Stimulated activated CD8-positive, alpha-beta memory T cell treated with anti-CD3 and anti-CD28 coated beads, Interleukin-15, amount 100 ng/mL, for 1 hour (primary cell): Measurements from ENCODE around the gene AUTS2.
"Not testable (repeated sequence)": the region's sequence is repeated elsewhere in the genome, so short reads cannot be mapped to it uniquely, and the experiment has no call there.

ENCODE experiments used
- DNase-seq: peaks from one replicate; pipeline ENCODE4 v3.0.0-alpha.2; 2020; ENCODE audit warnings: low read depth

The AUTS2 gene

DNA sequence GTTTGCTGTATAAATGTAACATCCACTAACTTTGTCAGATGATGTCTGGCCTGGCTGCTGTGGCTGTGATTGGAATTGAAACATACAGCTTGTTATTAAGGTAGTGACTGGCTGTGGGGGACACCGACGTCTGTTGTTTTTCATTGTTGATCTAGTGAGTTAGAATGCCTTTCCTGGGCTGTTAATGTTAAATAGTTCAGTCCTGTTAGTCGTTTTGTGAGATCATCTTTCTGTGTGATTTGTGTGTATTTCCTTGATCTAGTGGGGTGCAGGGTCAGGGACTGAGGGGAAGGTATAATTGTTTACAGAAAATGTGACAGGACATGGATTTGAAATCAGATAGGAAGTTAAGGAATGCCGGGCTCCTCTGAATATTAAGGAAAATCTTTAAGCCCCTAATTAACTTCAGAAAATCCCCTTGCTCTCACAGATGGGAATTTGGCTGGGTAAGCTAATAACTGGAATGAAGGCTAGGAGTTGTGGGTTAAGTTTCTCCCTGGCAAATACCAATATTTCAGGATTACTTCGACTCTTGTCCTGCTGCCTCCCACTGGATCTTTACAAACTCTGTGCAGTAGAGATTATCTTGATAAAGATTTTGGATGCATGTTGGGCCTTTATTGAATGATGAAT lies 163.1 kb downstream of the AUTS2 start:
- DNase-seq: no peak

DNA sequence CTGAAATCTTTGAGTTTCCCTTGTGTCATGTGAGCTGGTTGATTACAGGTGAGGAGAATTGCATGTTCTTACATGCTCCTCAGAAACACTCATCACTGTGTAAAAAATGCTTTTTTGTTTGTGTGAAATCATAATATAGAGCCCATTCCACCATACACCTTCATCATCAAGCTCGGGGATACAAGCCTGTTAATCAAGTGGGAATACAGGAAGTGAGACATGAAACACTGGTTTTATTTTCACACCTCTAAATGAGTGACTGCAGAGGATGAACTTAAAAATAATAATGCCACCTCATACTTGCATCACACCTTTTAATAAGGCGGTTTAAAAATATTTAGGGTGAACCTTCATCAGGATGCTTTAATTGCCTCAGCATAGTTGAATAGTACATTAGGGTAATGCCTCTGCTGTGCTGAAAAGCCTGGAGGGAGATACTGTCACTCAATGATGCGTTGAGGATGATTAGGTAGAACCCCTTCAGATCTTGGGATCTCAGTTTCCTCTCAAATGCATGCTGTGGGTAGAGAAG lies 164.6 kb downstream of the AUTS2 start:
- no peak for DNase-seq

DNA sequence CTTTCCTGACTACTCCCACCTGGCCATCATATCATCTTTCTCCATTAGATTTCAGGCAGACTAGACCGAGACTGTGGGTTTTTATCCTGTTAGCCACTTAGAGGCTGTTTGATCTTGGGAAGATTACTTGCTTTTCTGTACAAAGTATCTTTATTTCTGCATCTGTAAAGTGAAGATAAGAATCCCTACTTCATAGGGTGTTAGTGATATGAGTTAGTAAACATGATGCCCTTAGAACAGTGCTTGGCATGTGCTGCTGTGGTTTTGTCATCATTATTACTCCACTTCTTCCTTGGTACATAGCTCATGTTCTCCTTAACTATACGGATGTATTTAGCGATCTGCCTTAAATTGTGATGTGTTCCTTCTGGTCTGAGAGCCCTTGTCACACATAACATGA lies 165.2 kb downstream of the AUTS2 start:
- no peak for DNase-seq

DNA sequence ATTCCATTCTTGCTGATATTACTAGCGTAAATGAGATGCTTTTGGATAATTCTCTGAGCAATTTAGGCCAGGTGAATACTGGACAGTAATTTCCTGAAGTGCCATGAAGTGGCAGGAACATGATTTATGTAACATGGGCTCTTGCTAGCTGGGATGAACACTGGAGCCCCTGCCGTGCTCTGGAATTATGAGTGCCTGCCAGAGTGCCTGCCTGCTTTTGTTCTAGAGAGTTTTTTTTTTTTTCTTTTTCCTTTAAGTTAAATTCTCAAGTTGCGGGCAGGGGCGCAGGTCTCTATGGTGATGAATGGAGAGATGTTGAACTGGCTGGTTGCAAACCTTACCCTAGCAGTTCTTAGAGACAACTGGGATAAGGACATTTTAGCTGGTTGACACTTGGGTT lies 165.9 kb downstream of the AUTS2 start:
- DNase-seq: no peak

DNA sequence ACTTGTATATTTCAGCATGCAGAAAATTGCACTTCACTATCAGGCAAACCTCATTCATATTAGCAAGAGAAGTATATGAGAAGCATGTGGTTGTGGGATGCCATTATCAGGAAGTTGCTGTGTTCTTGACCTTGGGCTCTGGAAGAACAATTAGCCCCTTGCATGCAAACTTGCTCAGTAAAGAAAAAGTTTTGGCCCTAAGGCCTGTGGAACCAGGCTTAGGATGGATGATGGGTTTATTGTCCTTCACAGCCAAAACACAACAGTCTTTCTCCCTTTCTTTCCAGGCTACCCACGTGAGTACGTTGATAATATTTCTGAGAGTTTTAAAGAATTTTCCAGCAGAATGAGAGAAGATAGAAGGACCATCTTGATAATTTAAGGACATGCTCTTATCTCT lies 166.4 kb downstream of the AUTS2 start:
- DNase-seq: no peak

DNA sequence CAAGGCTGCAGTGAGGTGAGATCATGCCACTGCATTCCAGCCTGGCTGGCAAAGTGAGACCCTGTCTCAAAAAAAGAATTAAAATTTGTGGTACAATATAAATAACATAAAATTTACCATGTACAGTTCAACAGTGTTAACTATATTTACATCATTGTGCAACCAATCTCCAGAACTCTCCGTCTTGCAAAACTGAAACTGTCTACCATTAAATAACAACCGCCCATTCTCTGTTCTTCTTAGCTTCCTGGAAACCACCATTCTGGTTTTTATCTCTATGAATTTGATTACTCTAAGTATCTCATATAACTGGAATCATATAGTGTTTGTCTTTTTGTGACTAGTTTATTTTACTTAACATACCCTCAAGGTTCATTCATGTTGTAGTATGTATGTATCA lies 167.6 kb downstream of the AUTS2 start:
- DNase-seq: no peak

DNA sequence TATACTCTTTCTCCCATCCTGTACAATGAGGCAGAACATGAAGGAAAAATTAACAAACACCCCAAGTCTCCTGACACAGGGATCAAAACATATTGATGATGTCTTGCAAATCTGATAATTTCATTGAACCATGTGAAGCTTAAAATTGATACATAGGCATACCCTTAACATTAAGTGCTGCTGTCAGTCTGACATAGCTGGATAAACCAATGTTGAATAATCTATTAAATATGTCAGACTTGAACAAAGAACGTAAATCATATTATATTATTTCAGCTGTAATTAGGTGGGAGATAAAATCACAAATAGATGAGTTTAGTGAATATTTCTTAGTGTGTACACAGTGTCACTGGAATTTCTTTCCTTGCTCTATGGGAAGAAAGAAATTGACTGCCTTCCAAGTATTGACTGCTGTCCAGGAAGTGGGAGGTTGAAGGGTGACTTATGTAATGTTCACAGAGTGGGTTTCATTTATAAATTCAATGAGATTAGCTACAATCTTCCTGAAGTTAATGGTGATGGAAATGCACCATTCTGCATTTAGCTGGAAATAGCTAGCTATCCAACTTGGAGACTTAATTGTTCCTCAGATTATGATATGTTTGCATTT lies 170.8 kb downstream of the AUTS2 start:
- no peak for DNase-seq

DNA sequence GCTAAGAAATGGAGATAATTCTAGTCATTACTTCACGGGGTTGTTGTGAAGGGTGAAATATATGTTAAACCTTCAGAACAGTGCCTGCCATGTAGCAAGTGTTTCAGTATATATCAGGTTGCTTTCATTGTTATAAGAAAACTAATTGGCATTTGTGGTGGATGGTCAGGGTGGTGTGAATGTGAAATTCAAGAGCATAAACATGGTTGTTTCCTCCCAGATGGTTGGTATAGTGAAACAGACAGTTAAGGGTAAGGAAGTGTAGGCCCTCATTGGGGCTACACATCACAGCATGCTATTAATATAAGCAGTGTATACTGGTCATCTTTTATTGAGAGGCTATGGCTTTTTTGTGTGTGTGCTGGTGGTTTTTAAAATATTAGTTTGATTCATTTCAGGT lies 171.6 kb downstream of the AUTS2 start:
- DNase-seq: no peak

DNA sequence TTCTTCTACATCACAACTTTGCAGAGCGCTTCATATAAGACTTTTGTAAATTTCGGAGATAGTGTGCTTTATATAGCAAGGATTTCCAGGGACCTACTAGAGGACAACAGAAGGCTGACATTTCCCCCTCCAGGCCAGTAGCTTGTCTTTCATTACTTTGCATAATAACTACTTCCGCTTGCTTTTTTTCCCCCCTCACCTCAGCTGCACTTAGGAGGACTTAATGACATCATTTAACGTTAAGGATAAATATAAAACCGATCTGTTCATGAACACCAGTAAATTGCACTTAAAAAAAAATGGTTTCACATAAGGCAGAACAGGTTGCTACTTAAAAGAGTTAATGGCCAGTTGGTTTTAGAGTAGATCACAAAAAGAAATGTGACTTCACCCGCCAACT lies 172.3 kb downstream of the AUTS2 start:
- no peak for DNase-seq

DNA sequence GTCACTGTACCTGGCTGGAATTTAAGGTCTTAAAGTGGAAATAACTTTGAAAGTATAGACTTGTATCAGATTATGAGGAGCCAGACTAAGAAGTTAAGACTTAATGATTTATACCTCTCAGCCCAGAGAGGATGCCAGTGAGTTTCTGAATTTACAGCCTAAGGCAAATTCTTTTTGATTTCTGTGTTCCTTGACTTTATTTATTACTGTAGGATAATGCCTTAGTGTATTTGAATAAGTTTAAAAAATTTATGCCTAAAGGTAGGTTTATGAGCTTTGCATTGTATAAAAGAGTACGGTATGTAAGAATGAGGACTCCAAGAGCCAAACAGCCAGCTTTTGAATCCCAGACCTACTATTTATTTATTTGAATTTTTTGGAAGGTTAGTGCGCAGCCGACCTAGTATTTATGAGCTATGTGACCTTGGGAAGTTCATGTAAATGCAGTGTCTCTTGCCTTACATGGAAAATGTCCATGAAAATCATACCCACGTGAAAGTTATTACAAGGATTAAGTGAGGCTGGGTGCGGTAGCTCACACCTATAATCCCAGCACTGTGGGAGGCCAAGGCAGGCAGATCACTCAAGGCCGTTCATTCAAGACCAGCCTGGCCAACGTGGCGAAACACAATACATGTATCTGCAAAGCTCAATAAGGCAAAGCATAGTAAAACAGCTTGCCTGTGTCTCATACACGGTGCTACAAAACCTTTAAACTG lies 174.6 kb downstream of the AUTS2 start:
- no peak for DNase-seq

DNA sequence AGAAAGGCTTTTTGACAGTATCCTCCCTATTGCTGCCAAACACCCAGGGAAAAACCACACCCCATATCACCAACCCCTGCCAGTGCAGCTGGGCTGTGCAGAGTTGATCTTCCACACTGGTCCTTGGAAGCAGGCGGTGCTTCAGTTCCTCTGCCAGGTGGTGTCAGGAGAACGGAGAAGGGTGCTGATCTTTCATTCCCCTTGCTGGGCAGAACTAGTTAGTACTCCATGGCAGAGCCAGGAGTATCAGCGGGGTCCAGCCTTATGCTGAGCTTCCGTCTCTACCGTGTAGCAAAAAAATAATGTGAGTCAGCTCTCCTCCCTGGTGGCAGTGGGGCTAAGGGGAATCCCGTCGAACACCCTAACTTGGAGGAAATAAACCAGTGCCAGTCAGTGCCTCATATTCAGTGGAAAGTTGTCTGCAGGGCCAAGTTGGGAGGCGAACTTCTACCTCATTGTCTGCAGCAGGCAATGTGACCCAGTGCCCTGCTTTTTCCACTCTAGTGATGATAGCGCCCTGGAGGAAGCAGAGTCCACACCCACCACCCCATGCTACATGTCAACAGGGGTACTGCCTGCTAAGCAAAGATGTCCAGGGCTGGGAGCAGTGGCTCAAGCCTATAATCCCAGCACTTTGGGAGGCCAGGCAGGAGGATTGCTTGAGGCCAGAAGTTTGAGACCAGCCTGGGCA lies 175.4 kb downstream of the AUTS2 start:
- DNase-seq: no peak

DNA sequence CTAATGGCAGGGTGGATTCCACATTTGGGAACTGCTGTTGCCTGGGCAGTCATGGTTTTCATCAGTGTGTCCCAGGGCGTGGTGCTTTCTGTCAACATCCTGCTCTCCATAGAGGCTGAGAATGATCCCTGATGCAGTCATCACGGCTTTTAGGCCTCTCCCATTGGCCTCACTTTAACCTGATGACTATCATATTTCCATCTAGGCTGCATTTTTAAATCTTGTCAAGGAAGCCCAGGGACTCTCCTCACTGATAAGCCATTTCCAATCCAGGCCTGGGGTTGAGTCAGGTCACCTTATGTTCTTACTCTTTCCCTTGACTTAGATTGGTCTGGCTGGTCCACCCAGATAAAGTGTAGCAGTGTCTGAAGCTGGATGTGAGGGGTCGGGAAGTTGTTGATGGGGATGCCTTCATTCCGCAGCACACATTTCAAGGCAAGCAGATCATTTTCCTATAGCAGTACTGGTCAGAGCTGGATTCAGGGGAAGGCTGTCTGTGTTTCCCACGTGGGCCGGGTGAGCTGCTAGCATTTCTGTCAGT lies 177.0 kb downstream of the AUTS2 start:
- no peak for DNase-seq

DNA sequence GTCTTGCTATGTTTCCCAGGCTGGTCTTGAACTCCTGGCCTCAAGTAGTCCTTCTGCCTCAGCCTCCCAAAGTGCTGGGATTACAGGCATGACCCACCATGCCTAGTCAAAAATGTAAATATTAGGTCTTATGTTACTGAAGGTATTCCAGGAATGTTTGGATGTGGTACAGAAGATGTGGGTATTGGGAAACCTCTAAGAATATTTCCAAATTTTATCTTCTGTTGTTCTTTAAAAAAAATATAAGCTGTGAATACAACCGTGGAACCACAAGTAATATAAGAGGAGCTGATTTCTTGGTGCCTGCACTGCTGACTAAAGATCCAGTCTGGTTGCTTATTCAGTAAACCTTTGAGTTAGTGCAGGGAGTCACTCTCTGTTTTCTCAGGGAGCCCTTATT lies 178.3 kb downstream of the AUTS2 start:
- DNase-seq: no peak

DNA sequence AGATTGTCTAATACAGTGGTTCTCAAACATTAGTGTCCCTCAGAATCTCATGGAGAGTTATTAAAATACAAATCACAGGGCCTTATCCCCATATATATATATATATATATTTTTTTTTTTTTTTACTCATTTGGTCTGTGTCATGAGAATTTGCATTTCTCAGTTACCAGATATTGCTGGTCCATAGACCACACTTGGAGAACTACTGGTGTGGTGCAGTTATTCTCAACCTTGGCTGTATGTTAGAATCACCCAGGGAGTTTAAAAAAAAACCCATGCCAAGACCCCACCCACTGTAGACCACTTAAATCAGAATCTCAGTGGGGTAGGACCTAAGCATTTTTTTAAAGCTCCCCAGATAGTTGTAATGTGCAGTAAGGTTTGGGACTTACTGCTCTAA lies 179.9 kb downstream of the AUTS2 start:
- DNase-seq: no peak

DNA sequence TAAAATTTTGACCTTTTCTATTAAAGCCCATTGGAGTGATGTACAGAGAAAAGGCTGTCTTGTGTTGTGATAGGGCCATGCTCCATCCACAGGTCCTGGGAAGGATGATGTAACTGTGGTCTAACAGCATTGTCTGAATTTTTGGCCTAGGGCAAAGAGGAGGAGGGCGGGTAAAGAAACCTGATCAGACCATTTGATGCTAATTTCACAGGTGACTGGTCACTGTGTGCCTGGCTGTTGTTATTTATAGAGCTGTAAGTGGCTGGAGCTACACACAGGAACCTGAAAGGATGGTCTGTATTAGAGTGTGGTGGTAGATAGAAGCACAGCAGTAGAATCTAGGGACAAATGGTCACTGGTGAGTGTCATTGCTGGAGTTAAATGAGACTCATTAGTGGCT lies 182.1 kb downstream of the AUTS2 start:
- no peak for DNase-seq

DNA sequence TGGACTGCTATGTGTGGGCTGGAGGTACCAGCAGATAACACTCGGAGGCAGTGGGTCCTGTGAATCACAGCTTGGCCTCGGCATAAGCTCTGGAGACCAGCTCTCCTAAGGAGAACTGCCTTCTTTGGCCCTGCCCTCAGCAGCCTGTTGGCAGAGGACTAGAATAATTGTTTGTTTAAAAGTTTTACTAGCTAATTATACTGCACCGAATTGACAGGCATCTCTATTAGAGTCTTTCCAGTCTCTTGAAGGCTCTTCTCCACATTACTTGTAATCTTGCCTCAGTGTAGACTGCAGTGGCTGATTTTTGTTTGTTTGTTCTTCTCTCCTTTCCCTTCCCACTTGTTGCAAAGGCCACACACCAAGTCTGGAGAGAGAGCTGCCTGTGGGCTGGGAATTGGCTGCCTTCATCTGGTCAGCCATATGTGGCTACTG lies 183.2 kb downstream of the AUTS2 start:
- DNase-seq: no peak

DNA sequence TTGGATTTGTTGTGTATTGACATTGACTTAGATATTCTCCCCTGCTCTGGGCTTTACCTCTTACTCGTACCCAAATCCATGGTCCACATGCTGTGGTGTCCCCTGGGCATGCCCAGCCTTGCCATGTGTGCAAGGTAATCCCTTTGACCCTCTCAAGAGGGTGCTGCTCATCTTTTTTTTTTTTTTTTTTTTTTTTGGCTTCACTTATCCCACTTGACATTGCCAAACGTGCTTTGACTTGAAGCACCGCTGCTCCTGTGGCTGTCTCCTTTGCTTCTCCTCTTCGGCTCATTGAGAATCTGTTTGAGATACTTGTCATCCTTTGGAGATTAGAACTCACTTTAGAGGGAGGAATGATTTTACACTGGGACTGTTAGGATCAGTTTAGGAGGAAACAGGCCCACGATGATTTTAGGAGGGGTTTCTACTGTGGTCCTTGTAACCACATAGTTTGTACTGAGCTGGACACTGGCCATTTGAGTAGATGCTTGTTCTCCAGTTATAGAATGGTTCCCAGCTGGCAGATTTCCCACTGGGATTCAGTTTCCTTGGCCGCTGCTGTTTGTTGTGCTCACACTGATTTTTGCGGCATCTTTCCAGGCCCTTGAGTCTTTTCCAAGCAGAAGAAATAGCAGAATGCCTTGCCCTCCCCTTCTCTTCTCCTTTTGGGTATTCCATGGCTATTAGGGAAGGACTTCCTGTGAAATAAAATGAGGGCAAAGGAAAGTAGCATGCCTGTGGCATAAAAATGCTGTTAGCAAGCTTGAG lies 184.8 kb downstream of the AUTS2 start:
- no peak for DNase-seq

DNA sequence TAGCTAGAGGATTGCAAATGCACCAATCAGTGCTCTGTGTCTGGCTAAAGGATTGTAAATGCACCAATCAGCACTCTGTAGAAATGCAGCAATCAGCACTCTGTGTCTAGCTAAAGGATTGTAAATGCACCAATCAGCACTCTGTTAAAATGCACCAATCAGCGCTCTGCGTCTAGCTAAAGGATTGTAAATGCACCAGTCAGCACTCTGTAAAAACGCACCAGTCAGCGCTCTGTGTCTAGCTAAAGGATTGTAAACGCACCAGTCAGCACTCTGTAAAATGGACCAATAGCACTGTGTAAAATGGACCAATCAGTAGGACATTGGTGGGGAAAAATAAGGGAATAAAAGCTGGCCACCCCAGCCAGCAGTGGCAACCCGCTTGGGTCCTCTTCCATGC lies 187.9 kb downstream of the AUTS2 start:
- DNase-seq: not testable (repeated sequence)

DNA sequence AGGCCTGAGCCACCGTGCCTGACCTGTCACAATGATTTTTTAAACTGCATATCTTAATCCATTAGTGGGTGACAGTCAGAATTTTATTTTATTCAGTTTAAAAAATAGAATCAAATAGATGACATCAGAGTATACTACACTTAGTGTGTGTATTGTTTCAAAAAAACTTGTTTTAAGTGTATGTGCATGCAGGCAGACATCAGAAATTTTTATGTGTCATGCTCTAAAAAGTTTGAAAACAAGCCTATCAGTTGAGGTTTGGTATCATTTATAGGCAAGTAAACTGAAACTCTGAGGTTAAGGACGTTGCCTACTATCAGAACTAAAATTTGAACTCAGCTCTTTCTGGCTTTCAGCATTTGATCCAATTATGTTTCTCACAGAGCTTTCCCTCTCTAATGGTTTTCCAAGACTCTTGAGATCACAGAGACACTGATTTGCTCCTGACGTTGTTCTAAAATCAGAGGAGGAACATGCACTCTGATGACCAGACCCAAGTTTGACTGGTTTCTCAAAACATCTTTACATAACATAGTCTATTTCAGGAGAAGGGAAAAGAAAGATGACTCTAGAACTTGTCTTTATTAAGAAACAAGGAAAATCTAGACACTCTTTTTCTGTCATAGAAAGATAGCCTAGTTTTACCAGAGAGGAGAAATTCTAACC lies 188.6 kb downstream of the AUTS2 start:
- no peak for DNase-seq

DNA sequence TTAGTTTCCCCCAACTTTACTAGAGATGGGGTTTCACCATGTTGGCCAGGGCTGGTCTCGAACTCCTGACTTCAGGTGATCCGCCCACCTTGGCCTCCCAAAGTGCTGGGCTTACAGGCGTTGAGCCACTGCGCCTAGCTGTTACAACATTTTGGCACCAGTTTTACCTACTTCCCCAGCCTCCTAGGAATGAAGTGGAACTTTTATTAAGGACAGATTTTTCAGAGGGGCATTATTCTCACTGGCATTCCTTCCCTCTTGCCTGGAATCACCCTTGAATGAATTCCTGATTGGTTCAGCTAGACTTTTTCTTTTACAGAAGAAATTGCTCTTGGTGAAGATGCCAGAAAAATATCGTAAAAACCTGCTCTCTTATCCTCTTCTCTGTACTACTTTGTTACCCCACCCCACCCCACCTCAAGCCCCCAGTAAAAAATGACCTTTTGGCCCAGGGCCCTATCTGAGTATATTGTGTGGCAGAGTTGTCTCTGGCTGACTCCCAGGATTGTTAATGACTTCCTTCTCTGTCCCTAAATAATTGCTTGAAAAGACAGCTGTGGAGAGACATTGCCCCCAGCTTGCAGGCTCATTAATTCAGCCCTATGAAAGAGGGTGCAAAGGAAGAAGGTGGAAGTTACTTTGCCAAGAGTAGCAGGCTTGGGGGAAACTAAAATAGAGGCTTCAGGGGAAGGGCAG lies 189.6 kb downstream of the AUTS2 start:
- DNase-seq: no peak

DNA sequence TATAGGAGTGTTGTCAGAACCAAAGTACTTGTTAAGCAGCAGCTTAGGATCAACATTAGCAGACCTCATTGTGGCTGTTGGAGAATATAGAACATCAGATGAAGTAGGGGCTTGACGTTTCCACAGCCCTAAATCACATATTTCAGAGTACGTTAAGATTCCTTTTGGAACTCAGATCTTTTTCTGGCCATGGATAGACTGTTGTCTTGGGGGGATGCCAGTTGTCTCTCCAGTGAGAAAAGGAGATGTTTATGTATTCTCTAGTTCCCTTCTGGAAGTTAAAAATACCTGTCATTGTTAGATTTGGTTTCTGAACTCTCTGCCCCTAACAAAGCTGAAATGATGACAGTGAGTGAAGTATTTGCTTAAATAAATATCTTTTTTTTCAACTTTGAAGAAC lies 191.3 kb downstream of the AUTS2 start:
- no peak for DNase-seq
